Left forelimb (tissue), 1 donor: Measurements from ENCODE around the gene ZNF804B.

ENCODE experiments used
- DNase-seq: peaks from one replicate; pipeline ENCODE4 v3.0.0-alpha.2; 2018; ENCODE audit warnings: low spot score

Gene ZNF804B

GRCh38 chr7:89265631-89266030, 506.1 kb downstream of the ZNF804B start:
- DNase-seq: no peak

- no peak for DNase-seq
Measured at GRCh38 chr7:89283302-89283701, 523.8 kb downstream of the ZNF804B start.

GRCh38 chr7:89308535-89308934, 549.0 kb downstream of the ZNF804B start:
- DNase-seq: no peak

- no peak for DNase-seq
Measured at GRCh38 chr7:89311886-89312285, 552.4 kb downstream of the ZNF804B start.

GRCh38 chr7:89312551-89312950, 553.1 kb downstream of the ZNF804B start:
- DNase-seq: no peak

- DNase-seq: no peak
Measured at GRCh38 chr7:89316584-89317251, 557.2 kb downstream of the ZNF804B start.

GRCh38 chr7:89332026-89332425, 572.5 kb downstream of the ZNF804B start:
- DNase-seq: no peak

- DNase-seq: no peak
Measured at GRCh38 chr7:89334797-89335196, 575.3 kb downstream of the ZNF804B start.

GRCh38 chr7:89335490-89335889, 576.0 kb downstream of the ZNF804B start:
- DNase-seq: no peak

- DNase-seq: no peak
Measured at GRCh38 chr7:89336121-89336520, 576.6 kb downstream of the ZNF804B start.

- no peak for DNase-seq
Measured at GRCh38 chr7:89339748-89340147, 580.2 kb downstream of the ZNF804B start.

- DNase-seq: no peak
Measured at GRCh38 chr7:89357121-89357520, 597.6 kb downstream of the ZNF804B start.

GRCh38 chr7:89377219-89377618, 617.7 kb downstream of the ZNF804B start:
- no peak for DNase-seq

GRCh38 chr7:89385411-89385810, 625.9 kb downstream of the ZNF804B start:
- no peak for DNase-seq
